Kidney (tissue), 14 donors: ENCODE results near the gene CA14. TPM values are rescaled to one million over a fixed set of nuclear protein-coding genes. Genes with fewer than 3 reads are reported as not detected.

ENCODE experiments used
- DNase-seq, 5 donors: peaks; one replicate each; pipeline ENCODE4 v3.0.0-alpha.2; 2013 to 2020
- FAIRE-seq: peaks from 2 replicates; lab custom pipeline; 2012; peaks lifted over from hg19 to GRCh38; lab: Jason Lieb, UNC
- H3K27ac ChIP-seq, 2 donors: one replicate each; pipeline ENCODE4 v1.7.0; 2013; ENCODE audit warnings: low read depth in 2 of 2, low read length in 2 of 2, inconsistent platforms in 1 of 2
- H3K27me3 ChIP-seq: one replicate; pipeline ENCODE4 v1.7.1; 2013; ENCODE audit warnings: low read length, inconsistent platforms; ENCODE audit not compliant: control insufficient read depth, insufficient read depth
- H3K36me3 ChIP-seq, 3 donors: one replicate each; pipeline versions ENCODE4 v1.7.0 to v1.7.1; 2013; ENCODE audit warnings: low read length in 3 of 3, control low read depth in 1 of 3, inconsistent platforms in 1 of 3; ENCODE audit not compliant: insufficient read depth in 3 of 3, control insufficient read depth in 2 of 3
- H3K4me1 ChIP-seq, 3 donors: one replicate each; pipeline versions ENCODE4 v1.7.0 to v1.7.1; 2013; ENCODE audit warnings: low read length in 3 of 3, inconsistent platforms in 1 of 3, low read depth in 1 of 3; ENCODE audit not compliant: control insufficient read depth in 2 of 3, insufficient read depth in 2 of 3
- H3K4me3 ChIP-seq, 3 donors: one replicate each; pipeline versions ENCODE4 v1.7.0 to v1.8.1; 2013; ENCODE audit warnings: low read length in 3 of 3, control low read depth in 1 of 3, inconsistent platforms in 1 of 3
- H3K9ac ChIP-seq, 3 donors: one replicate each; pipeline versions ENCODE4 v1.7.0 to v1.7.1; 2013; ENCODE audit warnings: low read length in 3 of 3, control low read depth in 1 of 3, inconsistent platforms in 1 of 3
- H3K9me3 ChIP-seq, 3 donors: one replicate each; pipeline versions ENCODE4 v1.7.0 to v1.7.1; 2013; ENCODE audit warnings: low read length in 3 of 3, control low read depth in 1 of 3, inconsistent platforms in 1 of 3; ENCODE audit not compliant: control insufficient read depth in 2 of 3, insufficient read depth in 1 of 3
- intact Hi-C: fragments of 100-400 bp; cut with DNase I; formaldehyde crosslinking; loops from one replicate; pipeline ENCODE4 v1.11.1; 2022
- polyA plus RNA-seq: library from polyadenylated mRNA; stranded (reverse); fragments of 350-450 nt; fragmentation: Illumina TruSeq; extraction: RNeasy Lipid Tissue Mini Kit (QIAGEN cat#74804); gene quantifications from one replicate; pipeline ENCODE4 v1.2.3, GENCODE V29; 2014; ENCODE audit warnings: low read depth, low replicate concordance; ENCODE audit not compliant: insufficient read depth
- total RNA-seq: library from RNA; stranded (reverse); fragmentation: NEBNext Ultra II Directional; extraction: Animal tissue kit (Norgen Biotek cat#: 25700); gene quantifications from one replicate; pipeline ENCODE4 v1.2.1, GENCODE V29; 2021
- TF ChIP-seq, protein P1 (sequence below): IDR thresholded peaks from 3 replicates; pipeline ENCODE4 v1.5.1; 2012; ENCODE audit warnings: mild to moderate bottlenecking, moderate library complexity, borderline replicate concordance; ENCODE audit not compliant: insufficient read depth; ENCODE audit errors: extremely low read depth
- donor health status: control.
- donor health status: control.
- donor health status: control.
- donor health status: control.
- donor health status: control.
- donor health status: DM: yes; HTN: yes; CAD: no.
- donor health status: Normal renal cell carcinoma (clear cell type).

Gene CA14
- total and polyA plus RNA-seq, 2 donors from 2014 or later: 0.35 to 0.41 TPM

DNA sequence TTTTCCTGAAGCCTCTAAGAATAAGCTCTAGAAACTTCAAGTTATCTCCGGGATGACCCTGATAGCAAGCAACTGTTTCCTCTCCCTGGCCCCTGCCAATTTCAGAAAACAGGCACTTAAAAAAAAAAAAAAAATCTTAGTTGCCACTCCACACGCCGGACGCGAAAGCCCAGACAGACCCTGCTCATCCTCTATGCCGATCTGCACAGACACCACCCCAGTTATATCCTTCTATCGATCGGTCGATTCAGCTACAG, 23.3 kb upstream of the CA14 start:
- H3K4me1 ChIP-seq: peaks cover 0 to 3% (median 0%) of the 10 kb centered on the region in 3 donors
- peak overlapping the region; percentile 80 to 98 (median 88) for H3K4me3 ChIP-seq
- peak overlapping the region; percentile 93 to 94 for H3K27ac ChIP-seq
- DNase-seq (no peak), FAIRE-seq (no peak)
- TF ChIP-seq, protein P1, sequence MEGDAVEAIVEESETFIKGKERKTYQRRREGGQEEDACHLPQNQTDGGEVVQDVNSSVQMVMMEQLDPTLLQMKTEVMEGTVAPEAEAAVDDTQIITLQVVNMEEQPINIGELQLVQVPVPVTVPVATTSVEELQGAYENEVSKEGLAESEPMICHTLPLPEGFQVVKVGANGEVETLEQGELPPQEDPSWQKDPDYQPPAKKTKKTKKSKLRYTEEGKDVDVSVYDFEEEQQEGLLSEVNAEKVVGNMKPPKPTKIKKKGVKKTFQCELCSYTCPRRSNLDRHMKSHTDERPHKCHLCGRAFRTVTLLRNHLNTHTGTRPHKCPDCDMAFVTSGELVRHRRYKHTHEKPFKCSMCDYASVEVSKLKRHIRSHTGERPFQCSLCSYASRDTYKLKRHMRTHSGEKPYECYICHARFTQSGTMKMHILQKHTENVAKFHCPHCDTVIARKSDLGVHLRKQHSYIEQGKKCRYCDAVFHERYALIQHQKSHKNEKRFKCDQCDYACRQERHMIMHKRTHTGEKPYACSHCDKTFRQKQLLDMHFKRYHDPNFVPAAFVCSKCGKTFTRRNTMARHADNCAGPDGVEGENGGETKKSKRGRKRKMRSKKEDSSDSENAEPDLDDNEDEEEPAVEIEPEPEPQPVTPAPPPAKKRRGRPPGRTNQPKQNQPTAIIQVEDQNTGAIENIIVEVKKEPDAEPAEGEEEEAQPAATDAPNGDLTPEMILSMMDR: no peak
- peak overlapping the region; percentile 63 to 97 (median 97) for H3K9ac ChIP-seq
- no peaks in the 10 kb centered on the region for H3K9me3 ChIP-seq
- no peaks in the 10 kb centered on the region for H3K36me3 ChIP-seq
- no peaks in the 10 kb centered on the region for H3K27me3 ChIP-seq
- intact Hi-C loops: no loop called here

DNA sequence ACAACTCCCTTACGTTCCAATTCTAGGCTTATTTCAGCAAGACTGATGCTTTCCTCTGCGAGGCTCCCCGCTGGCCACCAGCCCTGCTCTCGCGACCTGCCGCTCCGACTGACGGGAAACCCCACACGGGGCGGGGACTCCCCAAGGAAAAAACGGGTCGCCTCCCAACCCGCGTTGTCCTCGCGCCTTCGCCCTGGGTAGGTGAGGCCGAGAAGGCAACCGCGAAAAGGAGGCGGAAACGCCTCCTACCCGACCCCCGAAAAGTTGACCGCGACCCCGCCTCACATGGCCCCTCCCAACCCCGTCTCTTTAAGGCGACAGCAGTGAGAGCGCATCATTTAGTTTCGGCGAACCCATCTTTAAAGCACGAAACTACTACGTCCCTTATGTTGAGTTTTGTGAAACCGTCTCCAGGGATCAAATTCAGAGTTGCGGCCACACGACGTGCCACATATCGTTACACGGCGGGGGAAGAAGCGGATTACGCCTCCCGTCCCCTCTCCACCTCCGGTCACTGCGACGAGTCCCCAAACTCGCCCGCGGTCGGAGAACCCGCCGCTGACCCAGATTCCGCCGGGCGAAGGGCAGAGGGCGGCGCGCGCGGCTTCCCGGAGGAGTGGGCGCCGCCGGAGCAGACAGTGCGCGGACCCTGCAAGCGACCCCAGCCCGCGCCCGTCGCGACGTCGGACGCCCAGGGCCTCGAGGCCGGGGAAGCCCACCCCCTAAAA, 22.8 kb upstream of the CA14 start:
- Histone ChIP-seq H3K9me3 (no peaks in the 10 kb centered on the region), H3K36me3 (no peaks in the 10 kb centered on the region)

DNA sequence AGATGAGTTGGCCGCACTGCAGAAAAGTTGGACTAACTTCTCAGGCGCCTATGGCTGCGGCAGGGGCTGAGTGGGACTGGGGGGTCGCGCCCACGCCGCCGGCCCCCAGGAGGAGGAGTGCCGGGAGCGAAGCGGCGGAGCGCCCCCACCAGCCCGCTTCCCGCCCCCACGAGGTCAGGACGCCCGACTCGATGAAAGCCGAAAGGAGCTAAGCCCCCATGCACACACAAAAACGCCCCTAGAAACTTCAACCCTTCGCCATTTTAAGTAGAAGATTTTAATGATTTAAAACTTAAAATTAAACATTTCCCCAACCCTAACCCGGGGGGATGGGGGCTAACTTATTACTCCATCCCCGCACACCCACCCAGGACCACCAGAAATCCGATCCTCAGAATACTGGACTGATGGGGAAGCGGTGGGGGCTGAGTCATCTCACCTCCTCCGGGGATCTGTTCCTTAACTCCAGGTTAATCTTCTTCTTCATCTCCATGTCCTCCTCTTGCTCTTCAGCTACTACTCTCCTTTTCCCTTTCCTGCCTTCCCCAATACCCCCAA, 22.2 kb upstream of the CA14 start:
- DNase-seq (peak in 4 of 5 donors; percentile 32 to 62 (median 56)), FAIRE-seq (no peak)
- intact Hi-C loops: no loop called here
- no peaks in the 10 kb centered on the region for H3K9me3 ChIP-seq
- H3K4me3 ChIP-seq: peak overlapping the region; percentile 80 to 98 (median 88)
- peak overlapping the region; percentile 93 to 94 for H3K27ac ChIP-seq
- peaks cover 0 to 3% (median 0%) of the 10 kb centered on the region in 3 donors for H3K4me1 ChIP-seq
- H3K36me3 ChIP-seq: no peaks in the 10 kb centered on the region
- peak overlapping the region; percentile 72 to 97 (median 85) for H3K9ac ChIP-seq
- TF ChIP-seq, protein P1: no peak
- H3K27me3 ChIP-seq: no peaks in the 10 kb centered on the region

More for the DNA sequence above, 22.8 kb upstream of the CA14 start:
- peaks cover 0 to 3% (median 0%) of the 10 kb centered on the region in 3 donors for H3K4me1 ChIP-seq
- intact Hi-C loops: no loop called here
- H3K27me3 ChIP-seq: no peaks in the 10 kb centered on the region
- TF ChIP-seq, protein P1: no peak
- peak overlapping the region; percentile 80 to 98 (median 88) for H3K4me3 ChIP-seq
- H3K27ac ChIP-seq: peak overlapping the region; percentile 93 to 94
- peak; percentile 76 to 94 (median 88) for DNase-seq
- no peak for FAIRE-seq
- peak overlapping the region; percentile 72 to 97 (median 97) for H3K9ac ChIP-seq
